Gastrocnemius medialis (tissue), 4 donors: ENCODE data around the gene ABCA13. TPM values are rescaled to one million over a fixed set of nuclear protein-coding genes. Genes with fewer than 3 reads are reported as not detected.

Experiments
- ATAC-seq, 2 donors: fragments of 150-250 bp; one replicate each; pipeline ENCODE4 v1.9.1; 2016
- DNase-seq, 2 donors: peaks; one replicate each; pipeline ENCODE4 v3.0.0-alpha.2; 2019
- H3K27ac ChIP-seq, 4 donors: fragments of 200-600 bp; sonication (generic); 1 replicate in 1 of 4; 2 replicates in 3 of 4; pipeline ENCODE4 v1.5.1; 2016 to 2018; ENCODE audit warnings: mild to moderate bottlenecking in 2 of 4, moderate library complexity in 1 of 4
- H3K27me3 ChIP-seq, 3 donors: fragments of 200-600 bp; sonication (generic) in 2 of 3; 1 replicate in 1 of 3; 2 replicates in 2 of 3; pipeline versions ENCODE4 v1.5.1 to v1.6.0; 2016 to 2019; ENCODE audit warnings: mild to moderate bottlenecking in 1 of 3, moderate library complexity in 1 of 3
- H3K36me3 ChIP-seq, 2 donors: fragments of 200-600 bp; sonication (generic) in 1 of 2; one replicate each; pipeline ENCODE4 v1.5.1; 2017 to 2018
- H3K4me1 ChIP-seq, 2 donors: fragments of 200-600 bp; sonication (generic) in 1 of 2; one replicate each; pipeline ENCODE4 v1.5.1; 2016 to 2017; ENCODE audit warnings: mild to moderate bottlenecking in 2 of 2
- H3K4me3 ChIP-seq, 4 donors: fragments of 200-600 bp; sonication (generic) in 3 of 4; 1 replicate in 1 of 4; 2 replicates in 3 of 4; pipeline ENCODE4 v1.5.1; 2016 to 2019; ENCODE audit warnings: mild to moderate bottlenecking in 2 of 4
- H3K9me3 ChIP-seq, 3 donors: fragments of 200-600 bp; sonication (generic) in 2 of 3; 1 replicate in 1 of 3; 2 replicates in 2 of 3; pipeline ENCODE4 v1.5.1; 2016 to 2019
- POLR2A ChIP-seq, 2 donors: fragments of 450-650 bp; IDR thresholded peaks; one replicate each; pipeline ENCODE4 v1.6.1; 2017; ENCODE audit warnings: antibody characterized with exemption in 2 of 2, mild to moderate bottlenecking in 2 of 2, moderate library complexity in 2 of 2
- in situ Hi-C, 4 donors: fragments of 200-750 bp; cut with MboI; loops; one replicate each; pipeline versions ENCODE4 v1.15.0 to v1.8.0; 2017; ENCODE audit warnings: low sequenced_read_pairs in 4 of 4
- intact Hi-C: fragments of 100-400 bp; cut with DNase I; formaldehyde crosslinking; loops from one replicate; pipeline ENCODE4 v1.15.1; 2023; ENCODE audit warnings: low total_unique reads
- total RNA-seq, 4 donors: library from RNA; depleted of rRNA; stranded (reverse); fragments of >200 nt; gene quantifications; one replicate each; pipeline versions ENCODE4 v1.1.0 to v1.2.3, GENCODE V29; 2016
- TF ChIP-seq, protein P1 (sequence below), 5 experiments: fragments of 450-650 bp in 3 of 5; fragments of 200-600 bp in 2 of 5; sonication (generic) in 2 of 5; IDR thresholded peaks in 4 of 5; conservative IDR thresholded peaks in 1 of 5; 1 replicate in 4 of 5; 2 replicates in 1 of 5; pipeline ENCODE4 v1.5.1; 2016 to 2019; ENCODE audit warnings: antibody characterized with exemption in 5 of 5, mild to moderate bottlenecking in 3 of 5, moderate library complexity in 3 of 5

ABCA13 gene
- total RNA-seq, 4 donors from 2014 or later = 0.03 to 0.10 TPM; not detected in 2

DNA sequence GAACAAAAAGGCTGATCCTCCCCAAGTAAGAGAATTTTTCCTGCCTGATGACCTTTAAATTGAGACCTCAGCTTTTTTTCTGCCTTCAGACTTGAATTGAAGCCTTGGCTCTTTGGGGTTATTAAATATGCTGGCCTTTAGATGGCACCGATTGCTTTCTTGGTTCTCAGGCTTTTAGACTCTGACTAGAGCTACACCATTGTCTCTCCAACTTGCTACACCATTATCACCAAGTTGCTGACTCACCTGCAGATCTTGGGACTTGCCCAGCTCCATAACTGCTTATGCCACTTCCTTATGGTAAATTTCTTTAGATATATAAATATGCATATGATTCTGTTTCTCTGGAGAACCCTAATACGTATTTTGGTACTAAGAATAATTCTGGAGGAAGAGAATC, 3.1 kb upstream of the ABCA13 start:
- TF ChIP-seq, protein P1, sequence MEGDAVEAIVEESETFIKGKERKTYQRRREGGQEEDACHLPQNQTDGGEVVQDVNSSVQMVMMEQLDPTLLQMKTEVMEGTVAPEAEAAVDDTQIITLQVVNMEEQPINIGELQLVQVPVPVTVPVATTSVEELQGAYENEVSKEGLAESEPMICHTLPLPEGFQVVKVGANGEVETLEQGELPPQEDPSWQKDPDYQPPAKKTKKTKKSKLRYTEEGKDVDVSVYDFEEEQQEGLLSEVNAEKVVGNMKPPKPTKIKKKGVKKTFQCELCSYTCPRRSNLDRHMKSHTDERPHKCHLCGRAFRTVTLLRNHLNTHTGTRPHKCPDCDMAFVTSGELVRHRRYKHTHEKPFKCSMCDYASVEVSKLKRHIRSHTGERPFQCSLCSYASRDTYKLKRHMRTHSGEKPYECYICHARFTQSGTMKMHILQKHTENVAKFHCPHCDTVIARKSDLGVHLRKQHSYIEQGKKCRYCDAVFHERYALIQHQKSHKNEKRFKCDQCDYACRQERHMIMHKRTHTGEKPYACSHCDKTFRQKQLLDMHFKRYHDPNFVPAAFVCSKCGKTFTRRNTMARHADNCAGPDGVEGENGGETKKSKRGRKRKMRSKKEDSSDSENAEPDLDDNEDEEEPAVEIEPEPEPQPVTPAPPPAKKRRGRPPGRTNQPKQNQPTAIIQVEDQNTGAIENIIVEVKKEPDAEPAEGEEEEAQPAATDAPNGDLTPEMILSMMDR (IDR thresholded peaks at IDR 0.05 in 4 of 5, conservative IDR thresholded peaks at IDR 0.05 in 1 of 5) = no peak
- TF ChIP-seq POLR2A (IDR thresholded peaks at IDR 0.05) = no peak
- in situ Hi-C loops (no loop called here), intact Hi-C loops (no loop called here)
- H3K27me3 ChIP-seq = no peaks in the 10 kb centered on the region
- no peak for ATAC-seq
- H3K4me1 ChIP-seq = no peaks in the 10 kb centered on the region
- no peaks in the 10 kb centered on the region for H3K9me3 ChIP-seq
- DNase-seq = no peak
- H3K4me3 ChIP-seq = no peak overlapping the region
- H3K36me3 ChIP-seq = no peaks in the 10 kb centered on the region
- no peak overlapping the region for H3K27ac ChIP-seq

DNA sequence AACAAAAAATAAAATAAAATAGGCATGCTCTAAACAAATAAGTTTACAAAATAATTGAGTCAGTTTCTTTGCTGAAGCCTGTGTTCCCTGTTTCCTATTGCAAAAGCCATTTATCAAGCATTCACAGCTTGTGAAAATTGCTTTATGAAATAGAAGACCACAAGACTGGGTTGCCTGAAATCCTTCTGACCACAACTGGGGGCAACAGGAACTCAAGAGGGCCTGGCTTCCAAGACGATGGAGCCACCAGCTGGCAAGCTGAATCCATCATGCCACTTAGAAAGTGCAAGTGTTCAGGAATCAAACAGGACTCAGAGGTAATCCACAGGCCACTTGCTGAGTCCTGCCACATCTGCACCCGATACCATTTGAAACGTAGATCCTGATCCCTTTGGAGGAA, 752 bp upstream of the ABCA13 start:
- in situ Hi-C loops (no loop called here), intact Hi-C loops (no loop called here)
- Histone ChIP-seq H3K36me3 (no peaks in the 10 kb centered on the region), H3K4me3 (no peak overlapping the region), H3K4me1 (no peaks in the 10 kb centered on the region), H3K27ac (no peak overlapping the region), H3K27me3 (no peaks in the 10 kb centered on the region), H3K9me3 (no peaks in the 10 kb centered on the region)
- TF ChIP-seq, protein P1 (IDR thresholded peaks at IDR 0.05 in 4 of 5, conservative IDR thresholded peaks at IDR 0.05 in 1 of 5) = no peak
- TF ChIP-seq POLR2A (IDR thresholded peaks at IDR 0.05) = no peak
- no peak for ATAC-seq
- no peak for DNase-seq

DNA sequence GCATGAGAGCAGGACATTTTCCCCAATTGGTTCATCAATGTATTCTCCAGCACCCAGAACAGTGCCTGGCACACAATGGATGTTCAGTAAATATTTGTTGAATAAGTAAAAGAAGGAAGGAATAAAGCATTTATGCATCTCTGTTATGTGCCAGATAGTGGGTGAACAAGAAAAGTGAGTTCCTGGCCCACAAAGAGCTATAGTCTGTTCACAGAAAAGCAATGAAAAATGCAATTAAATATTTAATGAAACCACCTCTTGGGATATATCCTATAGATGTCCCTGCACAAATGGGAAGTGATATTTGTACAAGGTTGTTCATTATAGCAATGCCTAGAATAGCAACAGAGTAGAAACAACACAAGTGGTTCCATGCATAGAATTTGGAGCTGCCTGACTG, 2.1 kb downstream of the ABCA13 start:
- no peaks in the 10 kb centered on the region for H3K36me3 ChIP-seq
- in situ Hi-C loops (no loop called here), intact Hi-C loops (no loop called here)
- no peak for TF ChIP-seq POLR2A (IDR thresholded peaks at IDR 0.05)
- TF ChIP-seq, protein P1 (IDR thresholded peaks at IDR 0.05 in 4 of 5, conservative IDR thresholded peaks at IDR 0.05 in 1 of 5) = no peak
- H3K4me3 ChIP-seq = no peak overlapping the region
- H3K27me3 ChIP-seq = no peaks in the 10 kb centered on the region
- no peaks in the 10 kb centered on the region for H3K9me3 ChIP-seq
- no peak overlapping the region for H3K27ac ChIP-seq
- DNase-seq (no peak), ATAC-seq (no peak)
- no peaks in the 10 kb centered on the region for H3K4me1 ChIP-seq

DNA sequence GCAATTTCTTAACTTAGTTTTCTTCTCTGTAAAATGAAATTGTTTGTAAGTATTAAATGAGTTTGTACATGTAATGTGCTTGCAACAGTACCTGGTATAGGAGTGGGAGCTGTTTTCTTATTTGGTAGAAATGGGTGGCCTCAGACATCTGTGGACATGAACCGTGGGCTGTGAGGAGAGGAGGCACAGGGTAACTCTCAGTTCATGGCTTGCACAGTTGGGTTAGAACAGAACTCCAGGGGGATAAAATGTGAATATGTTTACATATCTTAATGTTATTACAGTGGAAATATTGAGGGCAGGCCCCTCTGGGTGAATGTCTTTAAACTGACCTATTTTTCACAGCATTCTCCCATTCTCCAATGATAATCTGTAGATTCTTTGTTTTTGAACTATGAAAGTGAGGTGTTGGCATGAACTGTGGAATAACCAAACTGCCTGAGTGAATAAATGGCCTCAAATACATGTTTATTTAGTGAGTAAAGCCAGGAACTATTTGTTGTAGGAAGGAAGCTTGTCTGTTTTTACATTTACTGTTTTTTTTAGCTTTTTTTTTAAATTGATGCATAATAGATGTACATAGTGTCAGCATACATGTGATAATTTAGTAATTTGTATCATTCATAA, 2.6 kb downstream of the ABCA13 start:
- Histone ChIP-seq H3K27ac (no peak overlapping the region), H3K9me3 (no peaks in the 10 kb centered on the region), H3K4me1 (no peaks in the 10 kb centered on the region), H3K4me3 (no peak overlapping the region), H3K36me3 (no peaks in the 10 kb centered on the region), H3K27me3 (no peaks in the 10 kb centered on the region)
- intact Hi-C loops (no loop called here), in situ Hi-C loops (no loop called here)
- ATAC-seq = no peak
- TF ChIP-seq, protein P1 (IDR thresholded peaks at IDR 0.05 in 4 of 5, conservative IDR thresholded peaks at IDR 0.05 in 1 of 5) = no peak
- TF ChIP-seq POLR2A (IDR thresholded peaks at IDR 0.05) = no peak
- DNase-seq = no peak

DNA sequence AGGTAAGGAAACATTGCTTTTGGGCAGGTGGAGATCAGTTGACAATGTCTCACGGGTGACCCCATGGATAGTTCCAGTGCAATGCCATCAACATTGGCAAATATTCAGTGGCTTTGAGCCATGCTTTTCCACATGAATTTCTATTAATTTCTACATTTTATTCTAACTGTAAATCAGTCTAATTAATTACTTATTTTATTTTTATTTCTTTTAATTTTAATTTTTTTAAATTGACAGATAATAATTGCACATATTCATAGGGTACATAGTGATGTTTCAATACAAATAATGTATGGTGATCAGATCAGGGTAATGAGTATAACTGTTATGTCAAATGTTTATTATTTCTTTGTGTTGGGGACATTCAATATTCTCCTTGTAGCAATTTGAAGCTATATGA, 3.8 kb downstream of the ABCA13 start:
- in situ Hi-C loops = no loop called here
- Histone ChIP-seq H3K27ac (no peak overlapping the region), H3K36me3 (no peaks in the 10 kb centered on the region), H3K9me3 (no peaks in the 10 kb centered on the region), H3K27me3 (no peaks in the 10 kb centered on the region), H3K4me3 (no peak overlapping the region), H3K4me1 (no peaks in the 10 kb centered on the region)
- ATAC-seq (no peak), DNase-seq (no peak)
- intact Hi-C loops = no loop called here
- TF ChIP-seq, protein P1 (IDR thresholded peaks at IDR 0.05 in 4 of 5, conservative IDR thresholded peaks at IDR 0.05 in 1 of 5) = no peak
- TF ChIP-seq POLR2A (IDR thresholded peaks at IDR 0.05) = no peak
